GM19035 (cell line): ENCODE measurements around the gene CORIN.
"Not testable (repeated sequence)": the region's sequence is repeated elsewhere in the genome, so short reads cannot be mapped to it uniquely, and the experiment has no call there.

Experiments used
- ATAC-seq: cut with Tn5 transposase; IDR thresholded peaks from one replicate; pipeline ENCODE4 v1.9.1; 2021; ENCODE audit not compliant: unreplicated experiment

Gene CORIN

DNA sequence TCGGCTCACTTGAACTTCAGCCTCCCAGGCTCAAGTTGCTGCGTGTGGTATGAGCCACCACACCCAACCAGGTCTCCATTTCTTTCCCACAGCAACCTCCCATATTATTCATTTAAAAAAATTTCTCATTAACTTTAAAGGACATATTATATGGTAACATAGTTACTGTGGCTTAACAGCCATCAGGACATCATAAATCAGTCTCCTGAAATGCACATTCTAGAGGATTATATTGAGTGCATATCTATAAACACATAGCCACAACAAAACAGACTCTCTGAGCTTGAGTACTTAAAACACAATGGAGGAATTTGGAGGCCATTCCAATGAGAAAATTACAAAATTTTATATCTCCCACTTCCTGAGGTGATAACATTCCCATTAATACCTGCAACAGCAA is 61.5 kb downstream of the CORIN start:
- no peak for ATAC-seq

DNA sequence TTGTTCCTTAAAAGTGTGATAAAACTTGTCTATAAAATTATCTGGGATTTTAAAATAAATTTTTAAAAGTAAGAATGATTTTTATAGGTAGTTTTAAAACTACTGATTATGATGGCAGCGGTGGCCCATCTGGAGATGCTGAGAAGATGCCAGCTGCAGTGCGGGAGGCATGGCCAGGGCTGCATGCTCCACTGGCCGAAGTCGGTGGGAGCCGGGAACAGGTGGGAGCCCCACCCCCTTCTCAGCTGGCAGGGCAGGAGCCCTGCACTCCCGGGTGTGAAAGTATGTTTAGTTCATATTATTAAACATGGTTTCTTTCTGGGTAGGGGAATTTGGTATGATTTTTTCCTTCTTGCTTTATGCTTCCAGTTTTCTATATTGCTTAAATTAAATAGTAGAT is 63.8 kb downstream of the CORIN start:
- ATAC-seq, result no peak

DNA sequence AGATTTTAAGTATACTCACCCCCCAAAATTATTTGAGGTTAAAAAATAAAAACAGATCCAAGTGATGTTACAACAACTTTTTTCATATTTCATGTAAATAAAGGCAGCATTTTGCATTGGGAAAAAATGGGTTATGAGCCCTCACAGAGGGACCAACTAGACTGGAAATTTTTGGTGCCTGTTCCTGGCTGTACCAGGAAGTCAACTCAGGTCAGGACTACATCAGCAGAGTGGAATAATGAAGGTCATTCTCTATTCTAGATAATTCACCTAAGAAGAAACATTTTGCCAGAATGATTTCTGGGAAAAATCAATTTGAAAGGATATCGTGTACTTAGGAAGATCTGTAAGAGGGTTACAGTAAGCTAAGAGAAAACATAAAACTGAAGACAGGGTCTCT is 66.8 kb downstream of the CORIN start:
- ATAC-seq, result no peak

DNA sequence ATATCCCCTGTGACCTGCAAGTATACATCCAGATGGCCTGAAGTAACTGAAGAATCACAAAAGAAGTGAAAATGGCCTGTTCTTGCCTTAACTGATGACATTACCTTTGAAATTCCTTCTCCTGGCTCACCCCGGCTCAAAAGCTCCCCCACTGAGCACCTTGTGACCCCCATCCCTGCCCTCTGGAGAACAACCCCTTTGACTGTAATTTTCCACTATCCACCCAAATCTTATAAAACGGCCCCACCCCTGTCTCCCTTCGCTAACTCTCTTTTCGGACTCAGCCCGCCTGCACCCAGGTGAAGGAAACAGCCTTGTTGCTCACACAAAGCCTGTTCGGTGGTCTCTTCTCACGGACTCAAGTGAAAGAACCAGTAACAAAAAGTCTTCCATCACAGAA is 69.9 kb downstream of the CORIN start:
- not testable (repeated sequence) for ATAC-seq

DNA sequence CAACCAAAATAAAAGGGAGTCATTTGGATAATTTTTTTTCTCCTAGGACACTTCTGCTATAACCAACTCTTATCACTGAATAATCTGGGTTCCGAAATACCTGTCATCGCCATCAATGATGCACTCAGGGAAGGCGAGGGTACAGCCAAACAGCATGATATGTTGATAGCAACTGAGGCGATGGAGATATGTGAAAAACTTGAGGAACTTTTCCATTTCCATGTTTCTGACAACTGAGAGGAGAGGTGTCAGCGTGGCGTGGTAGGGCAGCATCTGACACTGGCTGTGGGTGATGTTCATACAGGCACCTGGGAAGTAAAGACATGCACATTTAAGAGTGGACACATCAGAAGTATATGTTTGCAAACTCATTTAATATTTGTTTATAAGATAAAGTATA is 74.6 kb downstream of the CORIN start:
- no peak for ATAC-seq

DNA sequence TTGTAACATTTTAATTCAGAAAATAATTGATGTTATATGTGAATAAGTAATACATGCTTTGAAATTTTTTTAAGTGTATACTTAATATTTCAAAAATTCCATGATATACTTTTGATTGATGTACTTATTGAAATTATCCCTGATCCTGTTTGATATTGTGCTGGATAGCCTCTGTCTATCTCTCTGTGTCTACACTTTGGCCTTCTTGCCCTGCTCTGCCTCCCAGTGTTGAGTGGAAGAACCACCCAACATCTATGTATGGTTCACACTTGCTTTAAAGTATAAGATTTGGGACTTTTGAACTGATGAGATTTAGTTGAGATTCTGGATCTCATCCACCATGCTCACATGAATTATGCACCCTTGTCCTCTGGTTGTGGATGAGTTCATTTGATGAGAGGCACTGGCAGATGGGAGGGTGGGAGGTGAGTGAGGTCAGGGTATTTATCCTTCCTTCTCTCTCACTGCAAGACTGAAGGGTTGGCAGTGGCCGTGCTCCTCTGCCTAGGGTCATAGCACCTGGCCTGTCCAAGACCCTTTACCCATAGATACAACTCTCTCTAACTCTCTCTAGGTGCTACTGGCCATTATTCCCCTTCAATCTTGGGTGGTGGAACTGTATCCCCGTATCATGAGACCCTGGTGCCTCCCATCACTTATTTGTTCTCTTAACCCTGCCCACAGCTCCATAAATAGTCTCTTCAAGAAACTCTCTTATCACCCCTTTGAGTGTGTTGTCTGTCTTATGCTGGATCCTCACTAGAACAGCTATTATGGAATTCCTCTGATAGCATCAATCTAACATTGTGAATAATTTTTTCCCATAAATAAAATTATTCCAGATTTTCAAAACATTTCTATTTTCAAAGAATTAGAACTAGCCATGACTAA is 75.2 kb downstream of the CORIN start:
- no peak for ATAC-seq

DNA sequence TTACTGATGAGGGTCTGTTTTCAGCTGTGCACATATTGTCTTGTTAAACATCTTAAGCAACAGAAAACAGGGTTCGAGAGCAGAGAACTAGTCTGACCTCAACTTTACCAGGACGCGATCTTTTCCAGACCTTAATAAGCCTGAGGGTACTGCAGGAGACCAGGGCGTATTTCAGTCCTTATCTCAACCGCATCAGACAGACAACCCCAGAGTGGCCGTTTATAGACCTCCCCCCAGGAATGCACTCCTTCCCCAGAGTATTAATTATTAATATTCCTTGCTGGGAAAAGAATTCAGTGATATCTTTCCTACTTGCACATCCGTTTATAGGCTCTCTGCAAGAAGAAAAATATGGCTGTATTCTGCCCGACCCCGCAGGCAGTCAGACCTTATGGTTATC is 84.6 kb downstream of the CORIN start:
- ATAC-seq, result not testable (repeated sequence)

DNA sequence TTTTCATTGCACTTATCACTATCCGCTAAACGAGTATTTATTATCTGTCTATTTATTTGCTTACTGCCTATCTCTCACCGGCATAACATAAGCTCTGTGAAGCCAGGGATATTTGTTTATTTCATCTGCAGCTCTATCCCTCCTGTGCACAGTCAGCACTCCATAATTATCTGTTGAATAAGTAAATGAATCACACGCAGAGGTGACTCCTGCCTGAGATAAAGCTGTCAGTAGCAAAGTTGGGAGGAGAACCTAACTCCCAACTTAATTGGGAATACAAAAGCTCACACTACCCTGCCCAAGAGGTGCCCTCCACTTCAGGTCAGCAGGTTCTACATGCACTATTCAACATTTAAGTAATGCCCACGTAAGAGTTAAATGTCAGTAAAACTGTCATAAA is 85.7 kb downstream of the CORIN start:
- ATAC-seq, result no peak

DNA sequence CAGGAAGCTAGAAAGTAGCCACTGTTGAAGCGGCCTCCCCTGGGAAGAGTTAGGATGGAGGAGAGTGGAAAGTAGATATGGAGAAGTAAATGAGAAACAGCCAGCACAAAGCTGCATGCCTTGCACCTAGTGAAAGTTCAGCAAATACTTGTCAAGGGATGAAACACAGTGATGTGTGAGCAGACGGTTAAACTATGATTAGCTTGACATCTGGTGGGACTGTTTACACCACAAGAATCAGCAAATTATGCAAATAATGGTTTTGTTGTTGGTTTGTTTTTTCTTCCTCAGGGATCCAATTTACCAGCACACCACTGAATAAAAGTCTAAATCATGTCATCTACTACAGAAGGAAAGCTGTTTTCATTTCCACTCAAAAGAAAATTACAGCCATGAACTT is 87.1 kb downstream of the CORIN start:
- no peak for ATAC-seq

DNA sequence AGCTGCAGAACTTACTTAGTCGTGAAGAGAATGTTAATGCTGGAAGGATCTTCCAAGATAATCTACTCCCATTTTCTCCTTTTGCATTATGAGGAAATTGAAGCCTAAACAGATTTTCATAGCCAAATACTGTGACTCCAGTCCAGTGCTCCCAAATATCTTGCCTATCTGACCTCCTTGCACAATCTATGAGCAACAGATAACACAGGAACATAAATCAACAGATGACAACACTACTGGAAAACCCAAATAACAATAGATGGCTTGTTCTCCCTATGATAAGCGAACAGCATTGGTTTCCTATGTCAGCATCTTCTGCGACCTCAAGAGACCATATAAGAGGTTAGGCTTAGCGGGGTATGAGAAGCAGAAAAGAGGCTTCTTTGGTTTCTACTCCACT is 88.0 kb downstream of the CORIN start:
- no peak for ATAC-seq

DNA sequence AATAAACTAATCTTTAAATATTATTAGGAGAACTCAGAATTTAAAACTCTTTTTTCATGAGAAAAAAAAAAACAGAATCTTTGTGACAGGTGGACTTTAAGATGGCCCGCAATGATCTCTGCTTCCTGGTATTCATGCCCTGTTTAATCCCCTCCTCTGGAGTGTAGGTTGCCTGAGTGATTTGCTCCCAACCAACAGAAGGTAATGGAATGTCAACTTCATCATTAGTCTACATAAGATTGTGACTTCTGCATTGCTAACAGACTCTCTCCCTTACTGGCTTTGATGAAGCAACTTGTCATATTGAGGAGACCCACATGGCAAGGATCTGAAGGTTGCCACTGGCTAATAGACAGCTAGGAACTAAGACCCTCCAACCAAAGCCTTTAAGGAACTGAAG is 88.8 kb downstream of the CORIN start:
- no peak for ATAC-seq

DNA sequence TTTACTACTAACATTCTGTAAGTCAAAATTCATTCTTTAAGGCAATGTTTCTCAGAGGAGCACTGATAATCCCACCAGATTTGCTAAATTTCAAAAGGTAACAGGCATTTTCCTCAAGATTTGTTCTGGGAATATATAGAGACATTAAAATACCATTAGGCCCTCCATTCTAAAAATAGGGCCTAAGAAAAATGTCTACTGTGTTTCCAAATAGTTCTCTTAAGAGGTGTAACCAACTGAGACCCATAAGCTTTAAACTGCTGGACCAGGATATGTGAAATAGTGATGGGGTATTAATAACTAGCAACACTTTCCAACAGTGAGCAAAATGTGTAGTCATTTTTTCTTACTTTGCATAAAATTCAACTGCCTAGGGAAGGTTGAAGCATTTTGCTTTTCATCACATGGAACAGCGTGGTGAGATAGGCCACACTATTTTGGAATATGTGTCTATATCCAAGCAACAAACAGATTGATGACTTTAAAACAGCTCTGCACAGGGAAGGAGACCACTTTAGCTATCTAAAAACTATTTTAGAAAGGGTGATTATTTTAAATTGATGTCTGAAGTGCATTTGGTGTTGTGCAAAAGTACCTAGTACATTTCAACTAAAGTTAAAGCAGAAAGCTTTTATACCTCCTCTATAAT is 89.9 kb downstream of the CORIN start:
- no peak for ATAC-seq

DNA sequence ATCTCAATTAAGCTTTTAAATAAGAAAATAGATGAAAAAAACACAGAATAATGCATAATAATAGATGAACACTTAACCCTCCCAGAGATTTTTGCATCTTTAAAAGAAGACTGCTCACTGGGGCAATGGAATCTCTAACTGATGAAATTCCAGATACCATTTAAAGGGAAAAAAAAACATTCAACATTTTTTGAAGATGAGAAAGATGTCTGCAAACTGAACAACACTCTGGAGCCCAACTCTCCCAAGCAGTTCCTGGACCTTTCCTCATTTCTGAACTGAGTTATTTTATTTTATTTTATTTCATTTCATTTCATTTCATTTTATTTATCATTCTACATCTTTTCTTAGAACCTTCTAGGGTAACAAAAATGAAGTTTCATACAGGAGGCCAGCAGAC is 90.7 kb downstream of the CORIN start:
- no peak for ATAC-seq

DNA sequence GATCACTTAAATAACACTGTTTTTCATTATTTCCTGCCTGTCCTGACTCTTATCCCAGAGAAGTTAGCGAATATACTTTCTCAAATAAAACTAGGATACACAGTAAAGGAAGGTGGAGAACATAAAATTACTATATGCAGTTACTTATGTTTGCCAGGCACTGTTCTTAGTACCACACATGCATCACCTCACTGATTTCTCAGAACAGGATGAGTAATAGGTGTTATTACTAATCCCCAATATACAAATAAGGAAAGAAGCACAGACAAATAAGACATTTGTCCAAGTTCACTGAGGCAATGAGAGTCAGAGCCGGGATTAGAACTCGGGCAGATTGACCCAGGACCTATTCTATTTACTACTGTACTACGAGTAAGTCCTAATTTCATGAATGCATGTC is 91.7 kb downstream of the CORIN start:
- no peak for ATAC-seq

DNA sequence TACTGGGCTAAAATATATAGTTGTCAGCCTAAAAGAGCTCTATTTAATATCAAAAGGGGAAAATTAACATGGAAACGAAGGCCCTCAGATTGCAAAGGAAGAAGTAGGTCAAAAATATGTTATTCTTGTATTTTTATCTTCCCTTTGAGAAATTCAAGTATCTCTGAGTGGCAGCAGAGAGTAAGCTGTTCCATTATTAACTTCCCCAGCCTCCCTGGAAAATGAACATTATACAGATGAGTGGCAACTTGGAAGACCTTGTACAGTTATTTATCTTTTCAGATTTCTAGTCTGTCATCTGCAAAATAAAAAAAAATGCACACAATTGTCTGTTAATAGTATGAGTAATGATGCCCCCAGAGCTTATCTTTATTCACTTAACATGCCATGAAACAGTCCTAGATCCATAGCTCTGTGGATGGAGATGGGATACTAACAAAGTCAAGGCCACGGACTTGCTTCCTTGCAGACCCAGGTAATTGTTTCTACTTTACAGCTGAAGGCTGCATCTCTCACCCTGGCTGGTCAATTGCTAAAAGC is 93.0 kb downstream of the CORIN start:
- ATAC-seq, result no peak

DNA sequence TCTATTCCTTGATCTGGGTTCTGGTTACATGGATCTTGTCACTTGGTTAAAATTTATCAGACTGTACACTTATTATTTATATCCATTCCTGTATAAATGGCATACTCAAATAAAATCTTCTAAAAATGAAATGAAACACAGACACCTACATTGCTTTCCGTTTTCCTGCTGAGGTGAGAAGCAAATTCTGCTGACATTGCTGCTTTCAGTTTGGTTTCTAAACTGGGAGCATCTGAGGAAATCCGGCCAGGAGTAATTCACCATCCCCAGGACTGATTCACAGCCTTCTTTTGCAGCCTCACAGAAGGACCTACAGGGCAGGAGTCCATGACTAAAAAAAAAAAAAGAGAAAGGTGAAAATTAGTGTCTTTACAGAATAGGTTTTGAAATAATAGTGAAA is 93.6 kb downstream of the CORIN start:
- ATAC-seq, result no peak

DNA sequence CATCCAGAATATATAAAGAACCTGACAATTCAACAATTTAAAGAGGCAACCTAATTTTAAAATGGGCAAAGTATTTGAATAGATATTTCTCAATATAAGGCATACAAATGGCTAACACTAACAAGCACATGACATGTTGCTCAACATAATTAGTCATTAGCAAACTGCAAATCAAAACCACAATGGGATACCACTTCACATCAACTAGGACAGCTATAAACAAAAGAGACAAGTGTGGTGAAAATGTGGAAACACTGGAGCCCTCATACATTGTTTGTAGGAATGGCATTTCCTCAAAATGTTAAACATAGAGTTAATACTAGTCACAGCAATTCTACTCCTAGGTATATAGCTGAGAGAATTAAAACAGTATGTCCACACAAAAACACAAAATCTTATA is 96.7 kb downstream of the CORIN start:
- no peak for ATAC-seq

DNA sequence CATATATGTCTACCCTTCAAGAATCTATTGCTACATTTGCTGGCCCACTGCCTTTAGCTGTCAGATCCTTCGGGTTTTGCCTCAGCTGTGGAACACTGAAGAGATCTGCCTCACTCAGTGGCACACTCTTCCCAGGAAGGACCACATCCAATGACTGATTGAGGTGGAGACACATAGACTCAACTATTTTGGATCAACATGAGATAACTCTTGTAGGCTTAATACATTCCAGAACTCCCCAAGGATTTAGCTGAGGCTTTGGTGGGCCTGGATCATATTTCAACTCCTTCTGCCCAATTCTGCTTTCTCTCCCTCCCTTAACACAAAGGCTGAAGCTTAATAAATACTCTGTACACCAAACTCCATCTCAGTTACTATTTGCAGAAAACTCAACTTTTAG is 100.5 kb downstream of the CORIN start:
- ATAC-seq, result no peak

DNA sequence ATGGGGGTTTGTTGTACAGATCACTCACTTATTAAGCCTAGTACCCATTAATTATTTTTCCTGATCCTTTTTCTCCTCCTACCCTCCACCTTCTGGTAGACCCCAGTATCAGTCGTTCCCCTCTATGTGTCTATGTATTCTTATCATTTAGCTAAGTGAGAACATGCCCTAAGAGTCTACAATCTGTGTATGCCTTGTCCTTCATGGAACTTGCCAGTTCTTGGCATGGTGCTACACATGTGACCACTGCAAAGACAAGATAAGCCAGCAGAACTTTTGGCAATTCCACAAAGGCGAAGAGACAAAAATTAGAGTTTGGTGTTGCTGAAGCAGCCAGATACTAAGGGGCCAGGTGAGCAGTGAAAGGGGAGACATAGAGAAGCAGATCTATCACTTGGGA is 101.3 kb downstream of the CORIN start:
- ATAC-seq, result no peak

DNA sequence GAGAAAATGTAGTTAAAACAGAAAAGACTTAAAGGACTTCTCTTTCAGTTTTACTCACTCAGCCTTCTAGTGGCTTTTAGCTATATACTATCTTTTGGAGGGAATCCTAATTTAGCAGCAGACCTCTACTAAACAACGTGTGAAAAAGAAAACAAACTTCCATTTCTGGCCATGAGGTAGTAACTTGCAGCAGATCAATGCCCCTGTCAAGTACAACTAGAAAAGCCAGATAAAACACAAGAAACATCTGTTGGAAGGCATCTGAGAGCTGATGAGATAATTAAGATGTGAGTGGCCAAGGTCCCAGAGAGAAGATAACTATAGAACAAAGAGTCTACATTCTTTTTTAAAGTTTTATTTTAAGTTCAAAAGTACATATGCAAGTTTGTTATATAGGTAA is 101.7 kb downstream of the CORIN start:
- no peak for ATAC-seq

DNA sequence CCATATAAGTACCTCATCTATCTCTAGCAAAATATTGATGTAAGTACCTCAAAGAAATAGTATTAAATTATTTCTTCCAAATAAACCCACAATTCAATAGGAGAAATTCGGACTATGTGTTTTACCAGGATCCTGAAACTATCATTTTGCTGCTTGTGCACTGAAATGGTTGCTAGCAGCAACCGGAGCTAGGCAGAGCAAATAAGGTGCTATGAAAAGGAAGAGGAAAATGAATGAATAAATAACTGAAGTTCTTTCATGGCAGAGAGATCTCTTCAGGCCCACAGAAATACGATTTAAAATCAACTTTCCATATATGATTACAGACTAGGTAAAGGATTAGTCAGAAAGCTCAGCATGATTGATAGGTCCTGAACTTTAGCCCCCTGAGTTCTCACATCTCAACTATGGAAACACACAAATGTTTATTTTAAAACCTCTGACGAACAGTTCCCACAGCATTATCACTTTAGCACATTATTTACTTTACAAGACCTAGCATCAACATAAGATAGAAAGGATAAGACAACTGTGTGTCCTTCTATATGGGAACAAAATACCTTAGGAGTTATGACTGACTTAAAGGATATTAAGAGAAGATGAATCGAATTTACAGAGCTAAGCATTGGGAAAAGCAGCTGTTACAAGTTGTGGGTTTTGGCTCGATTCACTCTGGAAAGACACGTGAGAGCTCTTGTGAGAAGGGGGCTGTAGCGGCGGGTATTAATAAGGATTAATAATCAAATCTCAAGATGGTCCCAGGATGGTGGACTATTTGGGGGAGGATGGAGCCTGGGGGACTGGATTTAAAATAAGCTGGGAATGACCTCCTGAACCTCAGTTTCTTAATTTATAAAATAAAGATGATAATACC is 104.3 kb downstream of the CORIN start:
- ATAC-seq, result no peak
